H9 (cell line): ENCODE data around the gene KIF23. TPM values are rescaled to one million over a fixed set of nuclear protein-coding genes. Genes with fewer than 3 reads are reported as not detected.

Source experiments
- DNase-seq: peaks from one replicate; pipeline ENCODE4 v3.0.0-alpha.2; 2017
- H2AFZ ChIP-seq: one replicate; pipeline ENCODE4 v1.6.1; 2013; ENCODE audit warnings: mild to moderate bottlenecking, low read length, control low read depth, moderate library complexity
- H2AK5ac ChIP-seq: 2 replicates; pipeline ENCODE4 v1.6.1; 2013; ENCODE audit warnings: low read length, control low read depth, mixed read lengths; ENCODE audit not compliant: insufficient read length
- H2BK120ac ChIP-seq: one replicate; pipeline ENCODE4 v1.6.1; 2013; ENCODE audit warnings: low read depth, mild to moderate bottlenecking, low read length, control low read depth, inconsistent platforms; ENCODE audit not compliant: poor library complexity, severe bottlenecking
- H2BK12ac ChIP-seq: 2 replicates; pipeline ENCODE4 v1.6.1; 2013; ENCODE audit warnings: low read length, control low read depth, mixed read lengths, low read depth; ENCODE audit not compliant: insufficient read length
- H2BK15ac ChIP-seq: 2 replicates; pipeline ENCODE4 v1.6.1; 2013; ENCODE audit warnings: low read depth, low read length, control low read depth
- H2BK20ac ChIP-seq: one replicate; pipeline ENCODE4 v1.6.1; 2013; ENCODE audit warnings: low read depth, mild to moderate bottlenecking, low read length, control low read depth, inconsistent platforms; ENCODE audit not compliant: poor library complexity, severe bottlenecking
- H2BK5ac ChIP-seq: 2 replicates; pipeline ENCODE4 v1.6.1; 2013; ENCODE audit warnings: low read length, control low read depth, mixed read lengths; ENCODE audit not compliant: insufficient read length
- H3K14ac ChIP-seq: 2 replicates; pipeline ENCODE4 v1.6.1; 2013; ENCODE audit warnings: low read length, control low read depth; ENCODE audit not compliant: insufficient read depth
- H3K18ac ChIP-seq: 2 replicates; pipeline ENCODE4 v1.6.1; 2013; ENCODE audit warnings: low read depth, mild to moderate bottlenecking, mixed read lengths, low read length, control low read depth; ENCODE audit not compliant: insufficient read length
- H3K23ac ChIP-seq: 2 replicates; pipeline ENCODE4 v1.6.1; 2013; ENCODE audit warnings: low read length, control low read depth, mixed read lengths, low read depth; ENCODE audit not compliant: insufficient read length
- H3K23me2 ChIP-seq: 2 replicates; pipeline ENCODE4 v1.6.1; 2013; ENCODE audit warnings: low read depth, mild to moderate bottlenecking, mixed read lengths, low read length, control low read depth; ENCODE audit not compliant: insufficient read length, poor library complexity, severe bottlenecking
- H3K27ac ChIP-seq: 2 replicates; pipeline ENCODE4 v1.5.1; 2013; ENCODE audit warnings: low read length, control low read depth, mixed read lengths, low read depth; ENCODE audit not compliant: insufficient read length
- H3K27me3 ChIP-seq: 2 replicates; pipeline ENCODE4 v1.6.1; 2013; ENCODE audit warnings: low read length, control low read depth, inconsistent platforms; ENCODE audit not compliant: insufficient read depth
- H3K4ac ChIP-seq: 2 replicates; pipeline ENCODE4 v1.6.1; 2013; ENCODE audit warnings: low read depth, mild to moderate bottlenecking, control low read depth, inconsistent platforms, low read length, moderate library complexity
- H3K4me1 ChIP-seq: 2 replicates; pipeline ENCODE4 v1.6.1; 2013; ENCODE audit warnings: low read length, control low read depth, inconsistent platforms; ENCODE audit not compliant: insufficient read depth
- H3K4me2 ChIP-seq: 2 replicates; pipeline ENCODE4 v1.6.1; 2013; ENCODE audit warnings: low read length, control low read depth, mixed read lengths; ENCODE audit not compliant: insufficient read length, insufficient read depth
- H3K56ac ChIP-seq: 2 replicates; pipeline ENCODE4 v1.6.1; 2013; ENCODE audit warnings: low read depth, mild to moderate bottlenecking, mixed read lengths, low read length, control low read depth; ENCODE audit not compliant: insufficient read length
- H3K79me1 ChIP-seq: 2 replicates; pipeline ENCODE4 v1.6.1; 2013; ENCODE audit warnings: low read depth, mild to moderate bottlenecking, moderate library complexity, low read length, control low read depth, inconsistent platforms; ENCODE audit not compliant: insufficient read depth, poor library complexity, severe bottlenecking
- H3K79me2 ChIP-seq: 2 replicates; pipeline ENCODE4 v1.6.1; 2013; ENCODE audit warnings: low read length, control low read depth, inconsistent platforms; ENCODE audit not compliant: insufficient read depth
- H3K9ac ChIP-seq: 2 replicates; pipeline ENCODE4 v1.6.1; 2013; ENCODE audit warnings: low read length, control low read depth, mixed read lengths; ENCODE audit not compliant: insufficient read length; ENCODE audit errors: extremely low read depth
- H3K9me3 ChIP-seq: one replicate; pipeline ENCODE4 v1.6.1; 2013; ENCODE audit warnings: low read depth, low read length, inconsistent platforms; ENCODE audit not compliant: control insufficient read depth
- H3T11ph ChIP-seq: one replicate; pipeline ENCODE4 v1.6.1; 2013; ENCODE audit warnings: mild to moderate bottlenecking, low read length, control low read depth, inconsistent platforms
- H4K20me1 ChIP-seq: one replicate; pipeline ENCODE4 v1.6.1; 2013; ENCODE audit not compliant: control insufficient read depth, insufficient read length, insufficient read depth
- H4K5ac ChIP-seq: 2 replicates; pipeline ENCODE4 v1.6.1; 2013; ENCODE audit warnings: low read depth, mild to moderate bottlenecking, mixed read lengths, low read length, control low read depth; ENCODE audit not compliant: insufficient read length
- H4K8ac ChIP-seq: replicated peaks from 2 replicates; pipeline ENCODE4 v1.6.1; 2013; ENCODE audit warnings: low read length, control low read depth, mixed read lengths, low read depth; ENCODE audit not compliant: insufficient read length
- H4K91ac ChIP-seq: 2 replicates; pipeline ENCODE4 v1.6.1; 2013; ENCODE audit warnings: low read depth, mild to moderate bottlenecking, moderate library complexity, mixed read lengths, low read length, control low read depth; ENCODE audit not compliant: insufficient read length
- H3K27ac Mint-ChIP-seq, 3 experiments: 2 replicates in 2 of 3; 3 replicates in 1 of 3; pipeline ENCODE4 v1.8.0; 2020 to 2021; ENCODE audit warnings: mixed read lengths in 3 of 3, mild to moderate bottlenecking in 1 of 3, moderate library complexity in 1 of 3
- H3K27me3 Mint-ChIP-seq: 2 replicates; pipeline ENCODE4 v1.8.0; 2021; ENCODE audit warnings: low read depth, mild to moderate bottlenecking, moderate library complexity, mixed read lengths
- H3K36me3 Mint-ChIP-seq, 3 experiments: 2 replicates in 2 of 3; 3 replicates in 1 of 3; pipeline ENCODE4 v1.8.0; 2020 to 2021; ENCODE audit warnings: low read depth in 3 of 3, mixed read lengths in 3 of 3; ENCODE audit not compliant: insufficient read depth in 1 of 3
- H3K4me1 Mint-ChIP-seq, 2 experiments: 2 replicates each; pipeline ENCODE4 v1.8.0; 2020; ENCODE audit warnings: mixed read lengths in 2 of 2
- H3K4me3 Mint-ChIP-seq, 2 experiments: 2 replicates in 1 of 2; 3 replicates in 1 of 2; pipeline ENCODE4 v1.8.0; 2020 to 2021; ENCODE audit warnings: mild to moderate bottlenecking in 2 of 2, mixed read lengths in 2 of 2, moderate library complexity in 1 of 2
- H3K9me3 Mint-ChIP-seq, 2 experiments: 2 replicates in 1 of 2; 3 replicates in 1 of 2; pipeline ENCODE4 v1.8.0; 2020; ENCODE audit warnings: mild to moderate bottlenecking in 2 of 2, mixed read lengths in 2 of 2, moderate library complexity in 1 of 2
- CTCF ChIP-seq: fragments of 200-600 bp; sonication (generic); conservative IDR thresholded peaks from 3 replicates; pipeline ENCODE4 v1.8.0; 2021; ENCODE audit warnings: antibody characterized with exemption, mild to moderate bottlenecking
- WGBS: extraction: QIAGEN DNeasy Blood & Tissue Kit; methylation state at CpG from one replicate; pipeline ENCODE4 v1.1.7; 2013; ENCODE audit warnings: missing lambda C conversion rate, low lambda C conversion rate, mixed read lengths; ENCODE audit not compliant: insufficient read length; ENCODE audit errors: extremely low coverage; 5-methylcytosine and 5-hydroxymethylcytosine counted together
- total RNA-seq: library from RNA; stranded (reverse); gene quantifications from 2 replicates; pipeline ENCODE4 v1.2.1, GENCODE V29; 2021

KIF23 gene
- total RNA-seq, 1 experiment from 2014 or later, result 55.4 TPM

- Histone ChIP-seq H2BK12ac (no peak overlapping the region), H4K8ac (no peak overlapping the region)
Observed at GRCh38 chr15:69462030-69462492, 47.9 kb downstream of the KIF23 start.

More at GRCh38 chr15:69462030-69462492, 47.9 kb downstream of the KIF23 start:
- Histone ChIP-seq H3K14ac (no peak overlapping the region), H3K79me1 (no peaks in the 10 kb centered on the region), H3K9me3 (no peaks in the 10 kb centered on the region), H3K9ac (no peak overlapping the region), H3K27ac (no peak overlapping the region), H3K4ac (no peak overlapping the region), H2AFZ (no peak overlapping the region), H3K56ac (no peak overlapping the region), H3K4me1 (no peaks in the 10 kb centered on the region), H4K91ac (no peak overlapping the region), H4K5ac (no peak overlapping the region), H2BK120ac (no peak overlapping the region), H3K27me3 (no peaks in the 10 kb centered on the region), H2BK15ac (no peak overlapping the region), H3K79me2 (no peaks in the 10 kb centered on the region), H2AK5ac (no peak overlapping the region), H3K4me2 (no peak overlapping the region), H3K18ac (no peak overlapping the region), H4K20me1 (no peaks in the 10 kb centered on the region), H2BK20ac (no peak overlapping the region), H3K23ac (no peak overlapping the region), H3T11ph (no peak overlapping the region), H2BK5ac (no peak overlapping the region), H3K23me2 (no peaks in the 10 kb centered on the region)
- no peak for DNase-seq
- no peak for TF ChIP-seq CTCF
- no peak overlapping the region for H3K27ac Mint-ChIP-seq
- no CpG with 5 or more reads among the region's 23 CpGs for WGBS
- H3K9me3 Mint-ChIP-seq, result no peaks in the 10 kb centered on the region
- peaks cover 0 to 16% (median 4%) of the 10 kb centered on the region in 3 experiments; a peak in 4 of 7 replicates for H3K36me3 Mint-ChIP-seq
- peaks cover 11 to 20% of the 10 kb centered on the region in 2 experiments for H3K4me1 Mint-ChIP-seq
- H3K27me3 Mint-ChIP-seq, result no peaks in the 10 kb centered on the region; the same call in 1 of the 2 replicates
- peak overlapping the region; percentile 69 to 78; a peak in 4 of 5 replicates for H3K4me3 Mint-ChIP-seq
